RWPE2 (cell line): Measurements from ENCODE around the gene MRPL36.

Experiments used
- ATAC-seq: fragments of 200-7000 bp; cut with Tn5 transposase; 3 replicates; pipeline ENCODE4 v1.9.1; 2021; ENCODE audit warnings: low read depth
- DNase-seq: peaks from one replicate; pipeline ENCODE4 v3.0.0-alpha.2; 2020; ENCODE audit warnings: low spot score
- H3K27ac ChIP-seq: fragments of 450-650 bp; 2 replicates; pipeline ENCODE4 v1.5.1; 2017; ENCODE audit warnings: mild to moderate bottlenecking; ENCODE audit not compliant: poor library complexity, severe bottlenecking
- H3K27me3 ChIP-seq: fragments of 250-450 bp; sonication (Bioruptor Pico); 2 replicates; pipeline ENCODE4 v1.5.1; 2021; ENCODE audit warnings: mild to moderate bottlenecking, moderate library complexity; ENCODE audit not compliant: insufficient read depth, poor library complexity, severe bottlenecking
- H3K36me3 ChIP-seq: fragments of 250-450 bp; sonication (Bioruptor Pico); 2 replicates; pipeline ENCODE4 v1.5.1; 2020; ENCODE audit warnings: low read depth, mild to moderate bottlenecking, moderate library complexity
- H3K4me1 ChIP-seq: fragments of 250-450 bp; sonication (Bioruptor Pico); 2 replicates; pipeline ENCODE4 v1.5.1; 2021; ENCODE audit warnings: mild to moderate bottlenecking, moderate library complexity; ENCODE audit not compliant: insufficient read depth, poor library complexity, severe bottlenecking
- H3K4me3 ChIP-seq: fragments of 250-450 bp; sonication (Bioruptor Pico); 2 replicates; pipeline ENCODE4 v1.5.1; 2021; ENCODE audit warnings: mild to moderate bottlenecking, moderate library complexity; ENCODE audit not compliant: severe bottlenecking
- H3K9me3 ChIP-seq: fragments of 250-450 bp; sonication (Bioruptor Pico); 2 replicates; pipeline ENCODE4 v1.5.1; 2021; ENCODE audit warnings: mild to moderate bottlenecking, moderate library complexity; ENCODE audit not compliant: severe bottlenecking
- TF ChIP-seq, protein P1 (sequence below): fragments of 450-650 bp; IDR thresholded peaks from one replicate; pipeline ENCODE4 v1.5.1; 2017; ENCODE audit warnings: mild to moderate bottlenecking, moderate library complexity; ENCODE audit not compliant: poor library complexity, severe bottlenecking

Gene MRPL36

GRCh38 chr5:1779021-1779680, 20.5 kb downstream of the MRPL36 start:
- Histone ChIP-seq H3K27ac (no peak overlapping the region), H3K9me3 (no peaks in the 10 kb centered on the region), H3K27me3 (no peaks in the 10 kb centered on the region), H3K4me3 (no peak overlapping the region), H3K4me1 (no peaks in the 10 kb centered on the region), H3K36me3 (no peaks in the 10 kb centered on the region)
- DNase-seq (peak; percentile 61), ATAC-seq (no peak)
- TF ChIP-seq, protein P1, sequence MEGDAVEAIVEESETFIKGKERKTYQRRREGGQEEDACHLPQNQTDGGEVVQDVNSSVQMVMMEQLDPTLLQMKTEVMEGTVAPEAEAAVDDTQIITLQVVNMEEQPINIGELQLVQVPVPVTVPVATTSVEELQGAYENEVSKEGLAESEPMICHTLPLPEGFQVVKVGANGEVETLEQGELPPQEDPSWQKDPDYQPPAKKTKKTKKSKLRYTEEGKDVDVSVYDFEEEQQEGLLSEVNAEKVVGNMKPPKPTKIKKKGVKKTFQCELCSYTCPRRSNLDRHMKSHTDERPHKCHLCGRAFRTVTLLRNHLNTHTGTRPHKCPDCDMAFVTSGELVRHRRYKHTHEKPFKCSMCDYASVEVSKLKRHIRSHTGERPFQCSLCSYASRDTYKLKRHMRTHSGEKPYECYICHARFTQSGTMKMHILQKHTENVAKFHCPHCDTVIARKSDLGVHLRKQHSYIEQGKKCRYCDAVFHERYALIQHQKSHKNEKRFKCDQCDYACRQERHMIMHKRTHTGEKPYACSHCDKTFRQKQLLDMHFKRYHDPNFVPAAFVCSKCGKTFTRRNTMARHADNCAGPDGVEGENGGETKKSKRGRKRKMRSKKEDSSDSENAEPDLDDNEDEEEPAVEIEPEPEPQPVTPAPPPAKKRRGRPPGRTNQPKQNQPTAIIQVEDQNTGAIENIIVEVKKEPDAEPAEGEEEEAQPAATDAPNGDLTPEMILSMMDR: no peak

GRCh38 chr5:1778138-1779020, 21.3 kb downstream of the MRPL36 start:
- no peak overlapping the region for H3K27ac ChIP-seq
- H3K4me3 ChIP-seq: no peak overlapping the region
- no peaks in the 10 kb centered on the region for H3K9me3 ChIP-seq
- peak; percentile 58 for DNase-seq
- no peaks in the 10 kb centered on the region for H3K36me3 ChIP-seq
- TF ChIP-seq, protein P1: no peak
- H3K27me3 ChIP-seq: no peaks in the 10 kb centered on the region
- ATAC-seq: 0 out of 3 replicates have a peak, but pooled peaks have one; percentile 10
- no peaks in the 10 kb centered on the region for H3K4me1 ChIP-seq

GRCh38 chr5:1777281-1778137, 22.1 kb downstream of the MRPL36 start:
- H3K27me3 ChIP-seq: peaks cover 4% of the 10 kb centered on the region
- TF ChIP-seq, protein P1: no peak
- DNase-seq: peak; percentile 66
- H3K27ac ChIP-seq: no peak overlapping the region
- no peaks in the 10 kb centered on the region for H3K9me3 ChIP-seq
- H3K4me3 ChIP-seq: no peak overlapping the region
- H3K36me3 ChIP-seq: no peaks in the 10 kb centered on the region
- no peaks in the 10 kb centered on the region for H3K4me1 ChIP-seq
- ATAC-seq: peak; percentile 37; the same call in 1 of the 3 replicates

DNA sequence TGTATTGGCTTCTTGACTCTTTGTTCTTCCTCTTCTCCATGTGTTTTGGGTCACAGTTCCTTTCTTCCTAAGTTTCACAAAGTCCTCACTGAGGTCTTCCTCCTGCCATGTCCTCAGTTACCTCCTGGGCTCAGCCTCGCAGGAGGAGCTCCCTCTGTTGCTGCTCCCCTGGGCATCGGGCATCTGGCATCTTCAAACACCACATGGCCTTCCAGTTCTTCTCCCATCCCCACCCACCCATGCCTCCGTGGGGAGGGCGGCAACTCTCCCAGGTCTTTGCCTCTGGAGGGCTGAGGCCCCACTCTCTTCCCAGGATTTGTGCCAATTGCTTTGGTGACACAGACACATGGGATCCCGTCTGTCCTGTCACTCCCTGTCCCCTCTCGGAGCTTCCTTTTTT, 22.8 kb downstream of the MRPL36 start:
- Histone ChIP-seq H3K4me3 (no peak overlapping the region), H3K9me3 (no peaks in the 10 kb centered on the region), H3K4me1 (no peaks in the 10 kb centered on the region), H3K27ac (no peak overlapping the region), H3K36me3 (no peaks in the 10 kb centered on the region), H3K27me3 (peaks cover 4% of the 10 kb centered on the region)
- TF ChIP-seq, protein P1: no peak
- DNase-seq (peak; percentile 49), ATAC-seq (no peak)
